Natural killer cell (primary cell): ENCODE measurements around the gene IL1R1. TPM values are rescaled to one million over a fixed set of nuclear protein-coding genes. Genes with fewer than 3 reads are reported as not detected.
"Not testable (repeated sequence)": the region's sequence is repeated elsewhere in the genome, so short reads cannot be mapped to it uniquely, and the experiment has no call there.

Experiments used
- ATAC-seq, 3 donors: fragments of 150-1000 bp in 2 of 3; fragments of 200-7000 bp in 1 of 3; cut with Tn5 transposase; 1 replicate in 1 of 3; 2 replicates in 2 of 3; pipeline ENCODE4 v1.10.0; 2021; ENCODE audit warnings: mild to moderate bottlenecking in 2 of 3, moderate library complexity in 2 of 3
- DNase-seq, 2 donors: peaks; one replicate each; pipeline versions ENCODE4 v3.0.0 to v3.0.0-alpha.2; 2013 to 2021; ENCODE audit warnings: mixed read lengths in 1 of 2
- H3K27ac ChIP-seq: one replicate; pipeline ENCODE4 v1.5.1; 2013; ENCODE audit warnings: mild to moderate bottlenecking, low read length
- H3K27me3 ChIP-seq: one replicate; pipeline ENCODE4 v1.6.1; 2013; ENCODE audit warnings: low read length; ENCODE audit not compliant: control insufficient read depth, insufficient read depth
- H3K36me3 ChIP-seq: one replicate; pipeline ENCODE4 v1.6.1; 2013; ENCODE audit warnings: low read length; ENCODE audit not compliant: control insufficient read depth, insufficient read depth
- H3K4me1 ChIP-seq: one replicate; pipeline ENCODE4 v1.6.1; 2013; ENCODE audit warnings: low read length; ENCODE audit not compliant: control insufficient read depth, insufficient read depth
- H3K4me3 ChIP-seq: one replicate; pipeline ENCODE4 v1.5.1; 2013; ENCODE audit warnings: low read length
- H3K9me3 ChIP-seq: one replicate; pipeline ENCODE4 v1.6.1; 2013; ENCODE audit warnings: low read length; ENCODE audit not compliant: control insufficient read depth, insufficient read depth
- H3K27ac Mint-ChIP-seq, 2 donors: one replicate each; pipeline ENCODE4 v1.8.0; 2022; ENCODE audit warnings: mild to moderate bottlenecking in 2 of 2, mixed read lengths in 2 of 2, moderate library complexity in 1 of 2
- H3K27me3 Mint-ChIP-seq, 2 donors: one replicate each; pipeline ENCODE4 v1.8.0; 2022; ENCODE audit warnings: low read depth in 2 of 2, mixed read lengths in 2 of 2
- H3K36me3 Mint-ChIP-seq: one replicate; pipeline ENCODE4 v1.8.0; 2022; ENCODE audit warnings: mixed read lengths
- H3K4me1 Mint-ChIP-seq, 2 donors: one replicate each; pipeline ENCODE4 v1.8.0; 2022; ENCODE audit warnings: mixed read lengths in 2 of 2
- H3K4me3 Mint-ChIP-seq: one replicate; pipeline ENCODE4 v1.8.0; 2022; ENCODE audit warnings: mild to moderate bottlenecking, moderate library complexity, mixed read lengths
- H3K9me3 Mint-ChIP-seq, 2 donors: one replicate each; pipeline ENCODE4 v1.8.0; 2022; ENCODE audit warnings: mixed read lengths in 2 of 2
- CTCF ChIP-seq: fragments of 200-600 bp; IDR thresholded peaks from one replicate; pipeline ENCODE4 v1.8.0; 2022; ENCODE audit warnings: antibody characterized with exemption
- WGBS: methylation state at CpG from one replicate; pipeline ENCODE4 v1.1.7; 2013; ENCODE audit warnings: missing lambda C conversion rate; ENCODE audit not compliant: insufficient coverage; 5-methylcytosine and 5-hydroxymethylcytosine counted together
- intact Hi-C: fragments of 100-400 bp; cut with micrococcal nuclease; formaldehyde crosslinking; loops from one replicate; pipeline ENCODE4 v1.14.2; 2022
- total RNA-seq, 4 donors: library from RNA; stranded (reverse); fragments of 120-200 nt in 1 of 4; gene quantifications; one replicate each; pipeline versions ENCODE4 v1.2.3 to v1.2.4, GENCODE V29; 2013 to 2022

The IL1R1 gene
- total RNA-seq, 3 donors from 2014 or later (not counting 1 experiment from before 2014, with no cell fraction given) = 0.45 to 3.1 (median 0.68) TPM

- WGBS = 97% methylated on average over 8 of the region's 8 CpGs
- peaks cover 24 to 53% of the 10 kb centered on the region in 2 donors for H3K27me3 Mint-ChIP-seq
- H3K4me3 Mint-ChIP-seq = no peak overlapping the region
These were observed 39.3 kb upstream of the IL1R1 start for GRCh38 chr2:102103284-102103683.

GRCh38 chr2:102103992-102104871, 38.3 kb upstream of the IL1R1 start:
- H3K27ac Mint-ChIP-seq = peak overlapping the region in 1 of 2 donors; percentile 38
- peaks cover 11 to 12% of the 10 kb centered on the region in 2 donors for H3K4me1 Mint-ChIP-seq
- Histone ChIP-seq H3K4me3 (peak overlapping the region; percentile 0), H3K9me3 (no peaks in the 10 kb centered on the region), H3K27ac (no peak overlapping the region), H3K4me1 (peaks cover 6% of the 10 kb centered on the region), H3K36me3 (no peaks in the 10 kb centered on the region), H3K27me3 (no peaks in the 10 kb centered on the region)
- DNase-seq (peak; percentile 24 to 41), ATAC-seq (peak; percentile 64 to 83 (median 78))
- 5% methylated on average over 12 of the region's 15 CpGs for WGBS
- TF ChIP-seq CTCF = no peak
- H3K9me3 Mint-ChIP-seq = no peaks in the 10 kb centered on the region
- peak overlapping the region; percentile 59 for H3K4me3 Mint-ChIP-seq
- intact Hi-C loops = no loop called here
- no peaks in the 10 kb centered on the region for H3K36me3 Mint-ChIP-seq
- H3K27me3 Mint-ChIP-seq = peaks cover 27 to 53% of the 10 kb centered on the region in 2 donors

More at GRCh38 chr2:102103284-102103683, 39.3 kb upstream of the IL1R1 start:
- Mint-ChIP-seq H3K4me1 (peaks cover 11 to 12% of the 10 kb centered on the region in 2 donors), H3K36me3 (no peaks in the 10 kb centered on the region), H3K9me3 (no peaks in the 10 kb centered on the region), H3K27ac (no peak overlapping the region)
- Histone ChIP-seq H3K9me3 (no peaks in the 10 kb centered on the region), H3K4me3 (no peak overlapping the region), H3K27me3 (no peaks in the 10 kb centered on the region), H3K36me3 (no peaks in the 10 kb centered on the region), H3K4me1 (peaks cover 6% of the 10 kb centered on the region), H3K27ac (no peak overlapping the region)
- DNase-seq = no peak
- TF ChIP-seq CTCF = no peak
- ATAC-seq = no peak
- intact Hi-C loops = no loop called here

- H3K27me3 Mint-ChIP-seq = peaks cover 21 to 41% of the 10 kb centered on the region in 2 donors
- no peak overlapping the region for H3K27ac ChIP-seq
- H3K27me3 ChIP-seq = no peaks in the 10 kb centered on the region
- H3K4me3 Mint-ChIP-seq = no peak overlapping the region
- no peak for TF ChIP-seq CTCF
- H3K9me3 ChIP-seq = no peaks in the 10 kb centered on the region
- H3K9me3 Mint-ChIP-seq = no peaks in the 10 kb centered on the region
- H3K4me1 Mint-ChIP-seq = peaks cover 11 to 12% of the 10 kb centered on the region in 2 donors
- H3K4me1 ChIP-seq = peaks cover 6% of the 10 kb centered on the region
- no peaks in the 10 kb centered on the region for H3K36me3 ChIP-seq
- DNase-seq = no peak
- H3K27ac Mint-ChIP-seq = no peak overlapping the region
- no peak overlapping the region for H3K4me3 ChIP-seq
- intact Hi-C loops = no loop called here
- H3K36me3 Mint-ChIP-seq = no peaks in the 10 kb centered on the region
- WGBS = 90% methylated on average over 3 of the region's 5 CpGs
- ATAC-seq = no peak
These were observed 36.4 kb upstream of the IL1R1 start for GRCh38 chr2:102106133-102106556.

GRCh38 chr2:102106813-102107740, 35.5 kb upstream of the IL1R1 start:
- H3K4me1 ChIP-seq, H3K36me3 Mint-ChIP-seq, H3K9me3 ChIP-seq, H3K9me3 Mint-ChIP-seq, DNase-seq, H3K27me3 ChIP-seq, H3K27ac ChIP-seq, ATAC-seq, H3K27ac Mint-ChIP-seq, H3K4me3 ChIP-seq, intact Hi-C loops, H3K4me3 Mint-ChIP-seq, H3K36me3 ChIP-seq: not testable (repeated sequence)
- Mint-ChIP-seq H3K27me3 (peaks cover 16 to 33% of the 10 kb centered on the region in 2 donors), H3K4me1 (peaks cover 11 to 12% of the 10 kb centered on the region in 2 donors)
- 86% methylated on average over 1 of the region's 6 CpGs for WGBS
